Parathyroid adenoma (tissue), 2 donors: Measurements from ENCODE around the gene DISC1.

ENCODE experiments used
- H2AFZ ChIP-seq: fragments of 300-600 bp; sonication (generic); one replicate; pipeline ENCODE4 v1.7.0; 2017; ENCODE audit warnings: antibody characterized with exemption, mild to moderate bottlenecking
- H3K27ac ChIP-seq: fragments of 300-600 bp; sonication (generic); one replicate; pipeline ENCODE4 v1.7.0; 2017
- H3K27me3 ChIP-seq: fragments of 300-600 bp; sonication (generic); one replicate; pipeline ENCODE4 v1.7.0; 2017; ENCODE audit warnings: low read length; ENCODE audit not compliant: control insufficient read depth, insufficient read depth
- H3K36me3 ChIP-seq: fragments of 300-600 bp; sonication (generic); one replicate; pipeline ENCODE4 v1.7.0; 2017; ENCODE audit warnings: low read length; ENCODE audit not compliant: control insufficient read depth, insufficient read depth
- H3K4me1 ChIP-seq: fragments of 300-600 bp; sonication (generic); one replicate; pipeline ENCODE4 v1.7.0; 2017; ENCODE audit warnings: control low read depth
- H3K4me2 ChIP-seq: fragments of 300-600 bp; sonication (generic); one replicate; pipeline ENCODE4 v1.7.0; 2017; ENCODE audit warnings: low read length
- H3K4me3 ChIP-seq: fragments of 300-600 bp; sonication (generic); one replicate; pipeline ENCODE4 v1.7.0; 2017; ENCODE audit warnings: low read depth, low read length
- H3K79me2 ChIP-seq: fragments of 300-600 bp; sonication (generic); one replicate; pipeline ENCODE4 v1.7.0; 2017; ENCODE audit warnings: control low read depth
- H3K9ac ChIP-seq: fragments of 300-600 bp; sonication (generic); one replicate; pipeline ENCODE4 v1.7.0; 2017; ENCODE audit warnings: mild to moderate bottlenecking
- H3K9me3 ChIP-seq: fragments of 300-600 bp; sonication (generic); one replicate; pipeline ENCODE4 v1.7.0; 2017; ENCODE audit warnings: low read length; ENCODE audit not compliant: control insufficient read depth
- CTCF ChIP-seq: fragments of 300-600 bp; sonication (generic); IDR thresholded peaks from one replicate; pipeline ENCODE4 v1.7.0; 2017; ENCODE audit warnings: antibody characterized with exemption, mild to moderate bottlenecking
- donor health status: primary hyperparathyroidism.

DISC1 gene

GRCh38 chr1:231913493-231913892, 286.9 kb downstream of the DISC1 start:
- no peak overlapping the region for H3K9ac ChIP-seq
- H3K27ac ChIP-seq, result no peak overlapping the region
- no peaks in the 10 kb centered on the region for H3K27me3 ChIP-seq
- no peaks in the 10 kb centered on the region for H3K4me1 ChIP-seq
- H3K9me3 ChIP-seq, result no peaks in the 10 kb centered on the region
- no peaks in the 10 kb centered on the region for H3K36me3 ChIP-seq
- H3K79me2 ChIP-seq, result no peaks in the 10 kb centered on the region
- H2AFZ ChIP-seq, result no peak overlapping the region
- H3K4me3 ChIP-seq, result no peak overlapping the region
- H3K4me2 ChIP-seq, result no peak overlapping the region
- TF ChIP-seq CTCF, result no peak

- H3K4me2 ChIP-seq, result no peak overlapping the region
- H3K27ac ChIP-seq, result no peak overlapping the region
- H3K9ac ChIP-seq, result no peak overlapping the region
- H3K4me3 ChIP-seq, result no peak overlapping the region
- H2AFZ ChIP-seq, result no peak overlapping the region
- no peaks in the 10 kb centered on the region for H3K9me3 ChIP-seq
- H3K79me2 ChIP-seq, result no peaks in the 10 kb centered on the region
- H3K36me3 ChIP-seq, result no peaks in the 10 kb centered on the region
- no peak for TF ChIP-seq CTCF
- H3K27me3 ChIP-seq, result no peaks in the 10 kb centered on the region
- H3K4me1 ChIP-seq, result no peaks in the 10 kb centered on the region
Observed at GRCh38 chr1:231918239-231919015, 291.8 kb downstream of the DISC1 start.

GRCh38 chr1:231919239-231919885, 292.8 kb downstream of the DISC1 start:
- no peaks in the 10 kb centered on the region for H3K36me3 ChIP-seq
- no peak for TF ChIP-seq CTCF
- no peak overlapping the region for H3K9ac ChIP-seq
- no peak overlapping the region for H3K4me2 ChIP-seq
- no peaks in the 10 kb centered on the region for H3K4me1 ChIP-seq
- H3K9me3 ChIP-seq, result no peaks in the 10 kb centered on the region
- no peak overlapping the region for H2AFZ ChIP-seq
- no peak overlapping the region for H3K27ac ChIP-seq
- H3K79me2 ChIP-seq, result no peaks in the 10 kb centered on the region
- no peaks in the 10 kb centered on the region for H3K27me3 ChIP-seq
- H3K4me3 ChIP-seq, result no peak overlapping the region

DNA sequence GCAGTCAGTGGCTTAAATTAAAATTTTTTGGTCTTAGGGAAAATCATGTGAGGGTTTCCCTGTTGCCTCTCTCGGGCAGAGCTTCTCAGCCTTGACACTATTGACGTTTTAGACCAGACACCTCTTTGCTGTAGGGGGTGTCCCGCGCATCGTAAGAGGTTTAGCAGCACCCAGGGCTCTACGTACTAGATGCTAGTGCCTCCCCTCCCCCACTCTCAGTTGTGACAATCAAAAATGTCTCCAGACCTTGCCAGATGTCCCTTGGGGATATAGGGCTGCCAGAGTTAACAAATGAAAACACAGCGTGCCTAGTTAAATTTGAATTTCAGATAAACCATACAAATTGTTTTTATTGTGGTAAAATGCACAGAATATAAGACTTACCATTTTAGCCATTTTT, 293.3 kb downstream of the DISC1 start:
- Histone ChIP-seq H2AFZ (no peak overlapping the region), H3K36me3 (no peaks in the 10 kb centered on the region), H3K4me1 (no peaks in the 10 kb centered on the region), H3K4me3 (no peak overlapping the region), H3K9me3 (no peaks in the 10 kb centered on the region), H3K79me2 (no peaks in the 10 kb centered on the region), H3K4me2 (no peak overlapping the region), H3K9ac (no peak overlapping the region), H3K27me3 (no peaks in the 10 kb centered on the region), H3K27ac (no peak overlapping the region)
- no peak for TF ChIP-seq CTCF
